ENCODE measurements around the gene SLCO4C1. TPM values are rescaled to one million over a fixed set of nuclear protein-coding genes. Genes with fewer than 3 reads are reported as not detected.

The SLCO4C1 gene
- polyA plus RNA-seq, 1 of the 3 experiments (the other 2 are of a cell fraction): not detected

- Histone ChIP-seq H2AFZ (ENCODE audit: low read depth) (no peak overlapping the region), H3K9ac (no peak overlapping the region), H3K4me2 (no peak overlapping the region), H3K79me2 (ENCODE audit: insufficient read depth) (no peaks in the 10 kb centered on the region), H3K27ac (ENCODE audit: low read depth in 2 of 2, low read length in 1 of 2) (no peak overlapping the region), H3K9me3 (no peaks in the 10 kb centered on the region), H3K4me3 (ENCODE audit: low read depth in 2 of 2, low read length in 1 of 2) (no peak overlapping the region), H4K20me1 (ENCODE audit: insufficient read depth) (no peaks in the 10 kb centered on the region), H3K4me1 (ENCODE audit: control insufficient read depth in 1 of 2, insufficient read depth in 2 of 2, low read depth in 1 of 2, low read length in 1 of 2) (no peaks in the 10 kb centered on the region), H3F3A (replicated peaks; ENCODE audit: insufficient read depth) (no peaks in the 10 kb centered on the region), H3K27me3 (ENCODE audit: insufficient read depth) (no peaks in the 10 kb centered on the region), H3K36me3 (replicated peaks in 1 of 2; ENCODE audit: control insufficient read depth in 1 of 2, insufficient read depth in 2 of 2, low read length in 1 of 2) (no peaks in the 10 kb centered on the region), H3K9me2 (no peaks in the 10 kb centered on the region)
- TF ChIP-seq FOSL2 (IDR thresholded peaks at IDR 0.05; ENCODE audit: borderline replicate concordance, low read depth) (no peak), MAX (IDR thresholded peaks at IDR 0.05; ENCODE audit: low read depth) (no peak), POLR2AphosphoS5 (IDR thresholded peaks at IDR 0.05; ENCODE audit: low read depth, low read length) (no peak), USF1 (IDR thresholded peaks at IDR 0.05; ENCODE audit: borderline replicate concordance, low read depth) (no peak), NRF1 (IDR thresholded peaks at IDR 0.05; ENCODE audit: low read depth, low read length) (no peak), CHD2 (IDR thresholded peaks at IDR 0.05; ENCODE audit: low read length, partially characterized antibody) (no peak), SIN3A (IDR thresholded peaks at IDR 0.05; ENCODE audit: borderline replicate concordance, low read depth, low read length) (no peak), FOXJ3 (CRISPR knock-in tag; IDR thresholded peaks at IDR 0.05) (no peak), PBX3 (IDR thresholded peaks at IDR 0.05) (no peak), MEF2A (IDR thresholded peaks at IDR 0.05; ENCODE audit: borderline replicate concordance, low read depth) (no peak), NFIC (IDR thresholded peaks at IDR 0.05; ENCODE audit: borderline replicate concordance) (no peak), RCOR1 (IDR thresholded peaks at IDR 0.05; ENCODE audit: low read length) (no peak), TAF1 (IDR thresholded peaks at IDR 0.05; ENCODE audit: borderline replicate concordance, low read depth, low read length) (no peak), RAD21 (IDR thresholded peaks at IDR 0.05; ENCODE audit: low read length) (no peak), ELF1 (IDR thresholded peaks at IDR 0.05) (no peak), TEAD4 (IDR thresholded peaks at IDR 0.05; ENCODE audit: borderline replicate concordance, insufficient read depth) (no peak), CTCF (IDR thresholded peaks at IDR 0.05) (no peak), EP300 (IDR thresholded peaks at IDR 0.05; ENCODE audit: borderline replicate concordance in 1 of 2, low read depth in 1 of 2, low read length in 1 of 2) (no peak)
- WGBS (ENCODE audit: low lambda C conversion rate): 17% methylated on average over 4 of the region's 4 CpGs
- no peak for DNase-seq
- POLR2A ChIA-PET: no interaction called here
- CTCF ChIA-PET: interaction anchor here (1.2 kb wide), 1 partner anchor 275 kb away, joined by 5 read pairs; no protein-coding TSS in a partner anchor
Measured at GRCh38 chr5:102216678-102217077, 79.4 kb downstream of the SLCO4C1 start.

All from SK-N-SH (cell line).